Neural crest cell (in vitro differentiated cells): Measurements from ENCODE around the gene LYST. TPM values are rescaled to one million over a fixed set of nuclear protein-coding genes. Genes with fewer than 3 reads are reported as not detected.

ENCODE experiments used
- DNase-seq: peaks from one replicate; pipeline ENCODE4 v3.0.0; 2021; ENCODE audit warnings: low read depth, mixed read lengths, low spot score
- H3K27ac Mint-ChIP-seq: one replicate; pipeline ENCODE4 v1.8.0; 2021; ENCODE audit warnings: mild to moderate bottlenecking, mixed read lengths; ENCODE audit not compliant: unreplicated experiment
- H3K27me3 Mint-ChIP-seq: 2 replicates; pipeline ENCODE4 v1.8.0; 2021; ENCODE audit warnings: low read depth, mild to moderate bottlenecking, mixed read lengths
- H3K36me3 Mint-ChIP-seq: 2 replicates; pipeline ENCODE4 v1.8.0; 2021; ENCODE audit warnings: low read depth, mild to moderate bottlenecking, mixed read lengths
- H3K4me1 Mint-ChIP-seq: 2 replicates; pipeline ENCODE4 v1.8.0; 2021; ENCODE audit warnings: mixed read lengths
- H3K4me3 Mint-ChIP-seq: one replicate; pipeline ENCODE4 v1.8.0; 2021; ENCODE audit warnings: mild to moderate bottlenecking, mixed read lengths
- H3K9me3 Mint-ChIP-seq: 2 replicates; pipeline ENCODE4 v1.8.0; 2021; ENCODE audit warnings: mixed read lengths
- total RNA-seq: library from RNA; stranded (reverse); gene quantifications from 2 replicates; pipeline ENCODE4 v1.2.1, GENCODE V29; 2021
- TF ChIP-seq, protein P1 (sequence below): fragments of 200-600 bp; sonication (generic); conservative IDR thresholded peaks from 2 replicates; pipeline ENCODE4 v1.5.0; 2021; ENCODE audit warnings: antibody characterized with exemption, mild to moderate bottlenecking

The LYST gene
- total RNA-seq, 1 donor from 2014 or later = 5.3 TPM

GRCh38 chr1:235709018-235709417, 157.7 kb downstream of the LYST start:
- TF ChIP-seq, protein P1, sequence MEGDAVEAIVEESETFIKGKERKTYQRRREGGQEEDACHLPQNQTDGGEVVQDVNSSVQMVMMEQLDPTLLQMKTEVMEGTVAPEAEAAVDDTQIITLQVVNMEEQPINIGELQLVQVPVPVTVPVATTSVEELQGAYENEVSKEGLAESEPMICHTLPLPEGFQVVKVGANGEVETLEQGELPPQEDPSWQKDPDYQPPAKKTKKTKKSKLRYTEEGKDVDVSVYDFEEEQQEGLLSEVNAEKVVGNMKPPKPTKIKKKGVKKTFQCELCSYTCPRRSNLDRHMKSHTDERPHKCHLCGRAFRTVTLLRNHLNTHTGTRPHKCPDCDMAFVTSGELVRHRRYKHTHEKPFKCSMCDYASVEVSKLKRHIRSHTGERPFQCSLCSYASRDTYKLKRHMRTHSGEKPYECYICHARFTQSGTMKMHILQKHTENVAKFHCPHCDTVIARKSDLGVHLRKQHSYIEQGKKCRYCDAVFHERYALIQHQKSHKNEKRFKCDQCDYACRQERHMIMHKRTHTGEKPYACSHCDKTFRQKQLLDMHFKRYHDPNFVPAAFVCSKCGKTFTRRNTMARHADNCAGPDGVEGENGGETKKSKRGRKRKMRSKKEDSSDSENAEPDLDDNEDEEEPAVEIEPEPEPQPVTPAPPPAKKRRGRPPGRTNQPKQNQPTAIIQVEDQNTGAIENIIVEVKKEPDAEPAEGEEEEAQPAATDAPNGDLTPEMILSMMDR = no peak
- DNase-seq = no peak
- H3K36me3 Mint-ChIP-seq = no peaks in the 10 kb centered on the region
- H3K27me3 Mint-ChIP-seq = no peaks in the 10 kb centered on the region
- H3K27ac Mint-ChIP-seq = no peak overlapping the region
- no peak overlapping the region for H3K4me3 Mint-ChIP-seq
- H3K9me3 Mint-ChIP-seq = no peaks in the 10 kb centered on the region
- no peaks in the 10 kb centered on the region for H3K4me1 Mint-ChIP-seq

GRCh38 chr1:235708390-235708962, 158.2 kb downstream of the LYST start:
- TF ChIP-seq, protein P1 = no peak
- no peak overlapping the region for H3K27ac Mint-ChIP-seq
- H3K4me3 Mint-ChIP-seq = no peak overlapping the region
- no peaks in the 10 kb centered on the region for H3K9me3 Mint-ChIP-seq
- H3K27me3 Mint-ChIP-seq = no peaks in the 10 kb centered on the region
- no peaks in the 10 kb centered on the region for H3K4me1 Mint-ChIP-seq
- no peaks in the 10 kb centered on the region for H3K36me3 Mint-ChIP-seq
- no peak for DNase-seq

DNA sequence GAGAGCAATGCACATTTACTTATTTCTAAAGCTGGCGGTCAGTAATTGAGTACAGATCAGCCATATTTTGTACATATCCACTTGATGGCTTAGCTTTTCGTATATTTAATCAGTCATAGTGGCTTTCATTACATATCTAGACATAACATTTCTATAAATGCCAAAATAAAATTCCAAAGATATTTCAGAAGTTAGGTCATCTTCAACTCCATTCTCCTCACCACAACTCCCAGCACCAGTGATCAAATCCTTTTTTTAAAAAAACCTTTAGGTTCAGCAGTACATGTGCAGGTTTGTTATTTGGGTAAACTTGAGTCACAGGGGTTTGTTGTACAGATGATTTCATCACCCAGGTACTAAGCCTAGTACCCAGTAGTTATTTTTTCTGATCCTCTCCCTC, 163.2 kb downstream of the LYST start:
- TF ChIP-seq, protein P1 = no peak
- H3K36me3 Mint-ChIP-seq = peaks cover 4% of the 10 kb centered on the region
- DNase-seq = no peak
- H3K27me3 Mint-ChIP-seq = no peaks in the 10 kb centered on the region
- no peaks in the 10 kb centered on the region for H3K4me1 Mint-ChIP-seq
- no peak overlapping the region for H3K27ac Mint-ChIP-seq
- H3K9me3 Mint-ChIP-seq = no peaks in the 10 kb centered on the region
- no peak overlapping the region for H3K4me3 Mint-ChIP-seq

- Mint-ChIP-seq H3K27me3 (no peaks in the 10 kb centered on the region), H3K4me3 (no peak overlapping the region), H3K36me3 (peaks cover 4% of the 10 kb centered on the region), H3K9me3 (no peaks in the 10 kb centered on the region), H3K4me1 (no peaks in the 10 kb centered on the region), H3K27ac (no peak overlapping the region)
- no peak for DNase-seq
- TF ChIP-seq, protein P1 = no peak
These were observed 164.3 kb downstream of the LYST start for GRCh38 chr1:235702412-235702811.

- H3K4me1 Mint-ChIP-seq = no peaks in the 10 kb centered on the region
These were observed 169.2 kb downstream of the LYST start for GRCh38 chr1:235697508-235697907.

More at GRCh38 chr1:235697508-235697907, 169.2 kb downstream of the LYST start:
- Mint-ChIP-seq H3K27me3 (no peaks in the 10 kb centered on the region), H3K9me3 (no peaks in the 10 kb centered on the region), H3K27ac (no peak overlapping the region), H3K4me3 (no peak overlapping the region), H3K36me3 (peaks cover 9% of the 10 kb centered on the region)
- TF ChIP-seq, protein P1 = no peak
- no peak for DNase-seq
